22Rv1 (cell line): ENCODE measurements around the gene CCNA2.

Experiments
- H3K27ac ChIP-seq: fragments of 450-650 bp; 2 replicates; pipeline ENCODE4 v1.5.1; 2017
- CTCF ChIP-seq: fragments of 450-650 bp; IDR thresholded peaks from 2 replicates; pipeline ENCODE4 v1.5.1; 2017; ENCODE audit warnings: mild to moderate bottlenecking
- ZFX ChIP-seq: fragments of 450-650 bp; IDR thresholded peaks from 2 replicates; pipeline ENCODE4 v1.6.1; 2017; ENCODE audit warnings: antibody characterized with exemption, borderline replicate concordance

The CCNA2 gene

GRCh38 chr4:121822047-121822446 lies 1.6 kb downstream of the CCNA2 start:
- H3K27ac ChIP-seq: peak overlapping the region; percentile 89; the same call in 1 of the 2 replicates
- no peak for TF ChIP-seq ZFX
- TF ChIP-seq CTCF: no peak

GRCh38 chr4:121819216-121819965 lies 4.3 kb downstream of the CCNA2 start:
- no peak overlapping the region; the same call in 1 of the 2 replicates for H3K27ac ChIP-seq
- TF ChIP-seq CTCF: no peak
- TF ChIP-seq ZFX: no peak

GRCh38 chr4:121818215-121818614 lies 5.5 kb downstream of the CCNA2 start:
- H3K27ac ChIP-seq: peak overlapping the region; percentile 12; the same call in 1 of the 2 replicates
- TF ChIP-seq ZFX (no peak), CTCF (no peak)

GRCh38 chr4:121817701-121818100 lies 6.0 kb downstream of the CCNA2 start:
- no peak for TF ChIP-seq CTCF
- no peak for TF ChIP-seq ZFX
- 0 out of 2 replicates have a peak overlapping the region, but pooled peaks have one; percentile 2 for H3K27ac ChIP-seq

- no peak for TF ChIP-seq ZFX
- no peak for TF ChIP-seq CTCF
- H3K27ac ChIP-seq: no peak overlapping the region
Measured at GRCh38 chr4:121817006-121817405, 6.7 kb downstream of the CCNA2 start.

- TF ChIP-seq ZFX: no peak
- no peak for TF ChIP-seq CTCF
- no peak overlapping the region for H3K27ac ChIP-seq
Measured at GRCh38 chr4:121814756-121815155, 8.9 kb downstream of the CCNA2 start.

GRCh38 chr4:121811122-121811521 lies 12.6 kb downstream of the CCNA2 start:
- no peak overlapping the region for H3K27ac ChIP-seq
- TF ChIP-seq ZFX (no peak), CTCF (no peak)
